ENCODE results near the gene UBE2D1.

DNA sequence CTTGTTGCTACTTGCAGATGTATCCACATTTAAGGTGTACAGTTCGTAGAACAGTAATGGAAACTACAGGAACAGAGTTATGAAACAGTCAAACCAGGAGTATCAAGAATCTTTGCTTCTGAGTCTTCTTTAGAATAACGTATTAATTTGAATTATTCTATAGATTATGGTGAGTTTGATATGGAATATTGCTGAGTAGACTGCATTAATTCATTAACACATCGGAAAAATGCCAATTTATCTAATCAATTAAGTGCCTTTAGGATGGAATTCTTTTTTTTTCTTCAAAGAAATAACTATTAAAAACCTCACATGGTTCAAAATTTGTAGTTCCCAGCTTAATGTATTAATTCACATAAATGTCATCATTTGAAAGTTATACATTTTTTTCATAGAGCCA, 54.2 kb downstream of the UBE2D1 start:
- TF ChIP-seq, protein P1, sequence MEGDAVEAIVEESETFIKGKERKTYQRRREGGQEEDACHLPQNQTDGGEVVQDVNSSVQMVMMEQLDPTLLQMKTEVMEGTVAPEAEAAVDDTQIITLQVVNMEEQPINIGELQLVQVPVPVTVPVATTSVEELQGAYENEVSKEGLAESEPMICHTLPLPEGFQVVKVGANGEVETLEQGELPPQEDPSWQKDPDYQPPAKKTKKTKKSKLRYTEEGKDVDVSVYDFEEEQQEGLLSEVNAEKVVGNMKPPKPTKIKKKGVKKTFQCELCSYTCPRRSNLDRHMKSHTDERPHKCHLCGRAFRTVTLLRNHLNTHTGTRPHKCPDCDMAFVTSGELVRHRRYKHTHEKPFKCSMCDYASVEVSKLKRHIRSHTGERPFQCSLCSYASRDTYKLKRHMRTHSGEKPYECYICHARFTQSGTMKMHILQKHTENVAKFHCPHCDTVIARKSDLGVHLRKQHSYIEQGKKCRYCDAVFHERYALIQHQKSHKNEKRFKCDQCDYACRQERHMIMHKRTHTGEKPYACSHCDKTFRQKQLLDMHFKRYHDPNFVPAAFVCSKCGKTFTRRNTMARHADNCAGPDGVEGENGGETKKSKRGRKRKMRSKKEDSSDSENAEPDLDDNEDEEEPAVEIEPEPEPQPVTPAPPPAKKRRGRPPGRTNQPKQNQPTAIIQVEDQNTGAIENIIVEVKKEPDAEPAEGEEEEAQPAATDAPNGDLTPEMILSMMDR (IDR thresholded peaks at IDR 0.05): no peak
- TF ChIP-seq ZFX (IDR thresholded peaks at IDR 0.05; ENCODE audit: borderline replicate concordance): no peak

Data from 22Rv1 (cell line).